Occipital lobe (tissue), 2 donors: ENCODE data around the gene REC8. TPM values are rescaled to one million over a fixed set of nuclear protein-coding genes. Genes with fewer than 3 reads are reported as not detected.
"Not testable (repeated sequence)": the region's sequence is repeated elsewhere in the genome, so short reads cannot be mapped to it uniquely, and the experiment has no call there.

Experiments
- DNase-seq: peaks from one replicate; lab custom pipeline; 2025; lab: John Stamatoyannopoulos, UW
- total RNA-seq: library from RNA; depleted of rRNA; stranded (reverse); fragments of >200 nt; gene quantifications from one replicate; pipeline ENCODE4 v1.2.3, GENCODE V29; 2014

The REC8 gene
- total RNA-seq, 1 donor from 2014 or later: 20.4 TPM

DNA sequence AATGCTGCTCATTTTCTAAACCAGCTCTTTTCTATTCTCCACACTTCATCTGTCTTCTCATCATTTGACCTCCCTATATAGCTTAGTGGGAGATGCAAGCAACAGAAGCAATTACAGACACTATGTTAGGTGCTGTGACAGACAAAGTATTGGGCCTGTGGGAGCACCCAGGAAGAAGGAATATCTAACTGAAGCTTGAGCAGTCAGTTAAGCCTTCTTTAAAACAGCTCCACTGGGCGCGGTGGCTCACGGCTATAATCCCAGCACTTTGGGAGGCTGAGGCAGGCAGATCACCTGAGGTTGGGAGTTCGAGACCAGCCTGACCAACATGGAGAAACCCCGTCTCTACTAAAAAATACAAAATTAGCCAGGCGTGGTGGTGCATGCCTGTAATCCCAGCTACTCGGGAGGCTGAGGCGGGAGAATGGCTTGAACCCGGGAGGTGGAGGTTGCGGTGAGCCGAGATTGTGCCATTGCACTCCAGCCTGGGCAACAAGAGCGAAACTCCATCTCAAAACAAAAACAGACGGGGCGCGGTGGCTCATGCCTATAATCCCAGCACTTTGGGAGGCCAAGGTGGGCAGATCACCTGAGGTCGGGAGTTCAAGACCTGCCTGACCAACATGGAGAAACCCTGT is 31.5 kb downstream of the REC8 start:
- not testable (repeated sequence) for DNase-seq

DNA sequence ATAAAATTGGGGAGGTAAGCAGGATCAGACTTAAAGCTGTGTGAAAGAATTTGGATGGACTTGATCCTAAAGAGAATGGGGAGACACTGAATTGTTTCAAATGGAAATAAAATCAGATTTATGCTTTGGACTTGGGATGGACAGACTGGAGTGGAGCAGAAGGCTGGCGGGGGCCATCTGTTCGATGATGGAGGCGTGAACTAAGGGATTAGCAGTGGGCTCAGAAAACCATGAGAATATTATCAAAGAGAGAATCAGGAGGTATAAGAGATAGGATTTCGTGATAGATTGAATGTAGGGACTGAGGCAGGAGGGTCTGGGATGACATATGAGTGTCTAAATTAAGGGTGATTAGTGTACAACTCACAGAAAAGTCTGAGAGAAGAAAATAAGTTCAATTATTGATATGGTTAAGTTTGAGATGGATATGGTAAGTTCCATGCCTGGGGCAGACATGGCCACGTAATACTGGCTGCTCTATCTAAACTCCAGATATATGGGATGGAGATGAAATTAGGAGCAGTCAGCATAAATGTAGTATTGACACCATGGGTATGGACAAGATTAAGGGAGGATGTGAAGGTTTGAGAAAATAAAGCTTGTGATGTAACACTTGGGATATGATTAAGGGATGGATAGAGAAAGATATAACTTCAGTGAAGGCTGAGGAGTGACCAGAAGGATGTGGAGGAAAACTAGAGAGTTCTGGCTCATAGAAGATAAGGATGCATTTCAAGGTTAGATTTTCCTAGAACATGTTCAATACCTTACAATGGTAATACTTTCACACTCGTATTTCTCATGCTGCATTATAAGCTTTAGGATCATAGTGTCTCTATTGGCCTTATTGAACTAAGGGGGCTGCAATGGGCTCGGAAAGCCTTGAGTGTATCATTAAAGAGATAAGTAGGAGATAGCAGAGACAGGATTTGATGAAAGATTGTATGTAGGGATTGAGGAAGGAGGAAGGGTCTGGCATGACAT is 32.6 kb downstream of the REC8 start:
- no peak for DNase-seq

DNA sequence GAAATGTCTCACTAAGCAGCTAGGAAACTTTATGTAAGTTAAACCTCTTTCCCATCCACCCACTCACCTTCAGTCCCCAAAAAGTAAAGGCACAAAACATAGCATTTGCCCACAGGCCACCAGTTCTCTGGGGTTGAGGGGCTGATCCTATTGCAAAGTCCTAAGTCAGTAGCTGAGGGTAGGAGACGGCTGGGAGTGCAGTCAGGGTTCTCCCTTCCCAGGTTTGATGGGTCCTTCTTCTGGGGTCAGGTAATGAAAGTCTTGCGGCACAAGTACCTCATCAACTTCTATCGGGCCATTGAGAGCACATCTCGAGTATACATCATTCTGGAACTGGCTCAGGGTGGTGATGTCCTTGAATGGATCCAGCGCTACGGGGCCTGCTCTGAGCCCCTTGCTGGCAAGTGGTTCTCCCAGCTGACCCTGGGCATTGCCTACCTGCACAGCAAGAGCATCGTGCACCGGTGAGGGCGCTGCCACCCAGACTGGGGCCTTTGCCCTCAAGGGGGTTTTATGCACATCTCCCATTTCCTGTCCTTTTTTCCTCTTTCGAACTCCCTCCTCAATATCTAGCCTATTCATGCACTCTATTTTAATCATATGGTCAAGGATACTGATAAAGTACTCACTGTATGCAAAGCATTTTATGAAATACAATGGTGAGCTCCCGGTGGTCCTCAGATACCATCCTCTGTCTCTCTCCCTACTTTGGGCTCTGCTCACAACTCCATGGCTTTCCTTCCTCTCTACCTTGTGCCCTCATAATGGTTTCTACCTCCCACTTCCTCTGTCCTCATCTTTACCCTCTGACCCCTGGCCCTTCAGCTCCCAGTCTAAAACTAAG is 34.6 kb downstream of the REC8 start:
- no peak for DNase-seq

DNA sequence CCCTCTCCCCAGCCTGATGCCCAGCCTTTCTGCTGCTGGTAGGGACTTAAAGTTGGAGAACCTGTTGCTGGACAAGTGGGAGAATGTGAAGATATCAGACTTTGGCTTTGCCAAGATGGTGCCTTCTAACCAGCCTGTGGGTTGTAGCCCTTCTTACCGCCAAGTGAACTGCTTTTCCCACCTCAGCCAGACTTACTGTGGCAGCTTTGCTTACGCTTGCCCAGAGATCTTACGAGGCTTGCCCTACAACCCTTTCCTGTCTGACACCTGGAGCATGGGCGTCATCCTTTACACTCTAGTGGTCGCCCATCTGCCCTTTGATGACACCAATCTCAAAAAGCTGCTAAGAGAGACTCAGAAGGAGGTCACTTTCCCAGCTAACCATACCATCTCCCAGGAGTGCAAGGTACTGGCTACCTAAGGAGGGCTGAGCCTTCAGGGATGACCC is 35.2 kb downstream of the REC8 start:
- no peak for DNase-seq

DNA sequence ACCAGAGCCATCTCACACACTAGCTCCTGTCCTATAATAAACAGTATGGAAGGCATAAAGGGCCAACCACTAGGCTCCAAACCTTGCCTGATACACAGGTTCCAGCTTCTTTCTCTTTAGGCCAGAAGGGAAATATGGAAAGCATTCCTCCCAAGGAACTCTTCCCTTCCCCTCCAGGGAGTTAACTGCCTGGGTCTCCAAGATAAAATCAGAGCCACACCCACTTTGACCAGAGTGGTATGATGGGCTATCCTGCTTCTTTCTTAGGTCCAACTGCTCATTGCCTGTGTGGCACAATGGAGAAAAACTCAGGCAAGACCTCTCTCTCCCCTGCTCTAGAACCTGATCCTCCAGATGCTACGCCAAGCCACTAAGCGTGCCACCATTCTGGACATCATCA is 35.7 kb downstream of the REC8 start:
- no peak for DNase-seq

DNA sequence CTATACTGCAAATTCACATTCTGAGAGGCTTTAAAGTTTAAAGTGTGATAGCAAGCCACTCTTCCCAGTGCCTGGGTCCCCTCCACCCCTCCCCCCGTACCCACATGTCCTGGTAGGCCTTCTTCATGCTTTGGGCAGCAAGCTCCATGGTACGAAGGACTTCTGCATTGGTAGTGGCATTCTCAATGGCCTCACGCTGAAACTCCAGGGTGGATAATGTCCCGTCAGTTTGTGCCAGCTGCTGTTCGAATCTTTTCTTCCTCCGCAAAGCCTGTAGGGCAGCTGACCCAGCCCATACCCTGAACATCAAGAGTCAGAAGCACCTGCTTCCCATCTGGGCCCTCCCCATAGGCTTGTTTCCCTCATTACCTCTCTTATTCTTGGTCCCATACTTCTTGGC is 39.4 kb downstream of the REC8 start:
- DNase-seq: no peak

DNA sequence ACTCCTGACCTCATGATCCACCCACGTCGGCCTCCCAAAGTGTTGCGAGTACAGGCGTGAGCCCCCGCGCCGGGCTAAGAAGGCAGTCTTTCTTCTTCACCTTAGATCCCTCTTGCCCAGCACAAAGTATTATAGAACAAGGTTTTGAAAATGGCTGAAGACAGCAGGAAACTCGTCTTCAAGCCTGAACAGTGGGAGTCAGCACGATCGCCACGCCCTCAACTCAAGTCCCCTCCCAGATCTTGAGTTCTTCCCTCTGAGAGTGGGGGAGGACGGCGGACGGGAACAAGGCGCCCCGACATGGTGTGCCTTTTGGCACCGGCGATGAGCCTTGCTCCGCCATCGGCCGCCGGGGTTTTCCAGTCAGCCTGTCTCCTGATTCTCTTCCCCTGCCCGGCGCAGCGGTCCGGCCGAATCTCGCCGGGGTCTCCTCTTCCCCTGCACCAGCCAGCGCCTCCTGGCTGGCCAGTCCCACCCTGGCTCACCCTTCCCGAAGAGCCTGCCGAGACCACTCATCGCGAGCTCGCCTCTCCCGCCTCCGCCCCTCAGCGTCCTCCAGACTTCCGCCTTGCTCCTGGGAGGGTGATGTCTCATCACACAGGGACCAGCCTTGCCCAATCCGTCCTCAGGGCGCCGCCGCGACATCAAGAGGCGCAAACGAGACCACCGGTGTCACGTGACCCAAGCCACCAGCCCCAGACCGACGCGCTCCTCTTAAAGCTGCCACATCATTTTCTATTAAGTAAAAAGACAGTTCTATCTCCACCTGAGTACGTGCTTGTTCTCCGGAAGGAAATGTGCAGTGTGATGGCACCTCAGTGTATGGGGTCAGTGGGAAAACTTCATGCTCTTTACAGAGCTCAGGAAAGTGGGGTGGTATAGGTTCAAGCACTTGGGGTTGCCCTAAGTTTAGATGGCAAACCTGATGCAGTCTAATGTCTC is 41.3 kb downstream of the REC8 start, which contains the start of gene CHMP4A:
Gene CHMP4A, minus strand, starts transcription at position 565 of the 942 bp plus-strand sequence. Its CDS starts 49 bp downstream, at position 516.
- peak; percentile 89 for DNase-seq

DNA sequence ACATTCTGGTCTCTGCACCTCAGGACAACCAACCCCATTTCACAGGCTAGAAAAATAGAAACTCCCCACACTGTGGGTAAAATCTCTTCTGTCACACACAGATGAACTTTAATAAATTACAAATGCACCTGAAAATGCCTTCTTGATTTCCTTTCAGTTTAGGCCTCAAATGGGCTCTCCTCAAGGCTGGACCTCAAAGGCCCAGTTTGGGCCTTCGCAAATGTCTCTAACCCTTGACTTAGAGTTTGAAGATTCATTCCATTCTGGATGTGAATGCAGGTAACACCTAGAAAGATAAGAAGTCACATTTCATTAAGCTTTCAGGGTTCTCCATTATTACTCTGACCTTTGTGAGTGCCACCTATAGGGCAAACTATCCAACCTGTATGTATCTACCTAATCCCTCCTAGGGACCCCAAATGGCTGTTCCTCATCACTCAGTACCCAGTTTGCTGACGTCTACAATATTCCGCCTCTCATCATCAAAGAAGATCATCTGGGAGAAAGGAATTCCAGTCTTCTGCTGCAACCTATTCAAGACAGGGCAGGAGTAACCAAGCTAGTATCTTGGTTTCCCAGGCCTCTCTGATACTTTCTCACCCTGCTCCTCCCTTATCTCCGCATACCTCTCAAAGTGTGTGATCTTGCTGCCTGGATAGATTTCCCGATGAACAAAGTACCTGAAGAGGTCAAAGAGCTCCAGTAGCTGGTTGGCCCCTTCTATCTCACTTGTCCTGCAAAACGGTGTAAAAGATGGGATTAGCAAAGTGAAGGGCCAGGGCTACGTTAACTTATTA is 42.2 kb downstream of the REC8 start:
- DNase-seq: no peak

DNA sequence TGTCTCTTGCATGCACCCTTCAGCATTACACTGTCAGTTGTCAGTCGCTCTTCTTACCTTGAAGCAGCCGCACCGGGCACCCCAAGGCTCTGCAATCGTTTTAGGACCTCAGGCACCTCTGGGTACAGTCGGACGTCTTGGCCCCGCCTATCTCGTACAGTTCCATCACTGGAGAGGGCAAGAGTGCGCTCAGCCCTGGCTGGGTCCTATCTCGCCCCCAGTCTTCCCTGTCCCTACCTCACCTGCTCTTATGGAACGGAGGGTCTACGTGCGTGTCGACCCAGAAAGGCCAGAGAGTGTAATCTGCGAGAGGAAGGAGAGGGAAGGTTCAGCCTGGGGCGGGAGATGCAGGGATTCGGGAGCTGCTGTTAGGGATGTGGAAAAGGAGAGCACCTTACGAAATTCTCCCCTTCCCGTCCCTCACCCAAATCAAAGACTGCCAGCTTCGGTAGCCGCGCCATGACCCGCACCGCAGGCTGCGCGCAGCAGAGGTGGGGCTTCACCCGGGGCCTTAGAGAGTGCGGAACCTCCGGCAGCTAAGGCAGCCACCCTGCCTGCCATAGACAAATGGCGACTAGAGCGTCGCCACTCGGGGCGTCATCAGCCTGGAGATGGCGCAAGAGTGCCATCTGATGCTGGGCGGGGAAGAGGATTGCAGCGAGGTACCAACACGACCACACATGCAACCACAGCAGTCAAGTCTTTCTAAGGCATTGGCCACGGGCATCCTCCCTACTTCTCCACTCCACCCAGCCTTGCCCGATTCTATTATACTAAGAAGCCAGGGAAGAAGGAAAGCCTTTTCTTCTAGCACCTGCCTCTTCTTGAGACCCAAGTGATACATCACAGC is 43.8 kb downstream of the REC8 start, which contains the start of gene MDP1:
Gene MDP1, minus strand, starts transcription at position 572 of the 850 bp plus-strand sequence. Its CDS starts 111 bp downstream, at position 461.
- DNase-seq: peak; percentile 81

DNA sequence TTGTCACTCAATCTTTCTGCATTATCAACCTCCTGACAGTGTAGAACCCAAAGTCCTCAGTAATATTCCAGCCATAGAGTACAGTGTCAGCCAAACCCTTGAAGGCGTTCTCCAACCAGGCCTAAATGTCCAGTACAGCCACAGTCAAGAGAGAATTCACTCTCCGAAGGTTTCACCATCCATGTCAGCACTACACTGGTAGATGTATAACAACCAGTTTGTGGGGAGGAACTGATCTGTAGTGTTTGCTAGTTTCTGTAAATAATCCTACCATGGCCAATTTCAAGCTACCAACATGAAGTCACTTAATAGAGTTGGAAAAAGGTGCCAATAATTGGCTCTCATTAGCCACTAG is 44.4 kb downstream of the REC8 start:
- no peak for DNase-seq

DNA sequence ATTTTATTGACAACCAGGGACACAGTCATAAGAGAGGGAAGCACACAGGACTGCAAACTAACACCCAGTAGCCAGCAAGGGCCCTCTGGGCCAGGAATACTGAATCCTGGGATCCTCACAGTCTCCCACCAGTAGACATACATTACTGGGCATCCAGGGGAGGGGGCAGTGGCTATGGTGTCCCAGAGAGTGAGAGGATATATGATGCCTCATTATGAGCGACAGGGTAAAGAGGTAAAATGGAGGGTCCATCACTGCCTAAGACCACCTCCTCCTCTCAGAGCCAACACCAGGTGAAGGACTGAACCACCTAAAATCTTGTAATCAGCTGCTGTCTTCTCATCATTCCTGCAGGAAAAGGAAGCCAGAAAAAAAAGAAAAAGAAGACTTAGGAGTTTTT is 45.0 kb downstream of the REC8 start:
- not testable (repeated sequence) for DNase-seq

DNA sequence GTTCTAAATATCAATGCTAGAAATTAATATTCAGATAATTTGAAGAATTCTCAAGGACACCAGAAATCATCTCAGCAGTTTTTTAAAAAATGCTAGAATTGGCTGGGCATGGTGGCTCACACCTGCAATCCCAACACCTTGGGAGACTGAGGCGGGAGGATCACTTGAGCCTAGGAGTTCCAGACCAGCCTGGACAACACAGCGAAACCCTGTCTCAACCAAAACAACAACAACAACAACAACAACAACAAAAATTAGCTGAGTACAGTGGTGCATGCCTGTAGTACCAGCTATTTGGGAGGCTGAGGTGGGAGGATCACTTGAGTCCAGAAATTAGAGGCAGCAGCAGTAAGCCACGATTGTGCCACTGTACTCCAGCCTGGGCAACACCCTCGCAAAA is 47.2 kb downstream of the REC8 start:
- DNase-seq: no peak

DNA sequence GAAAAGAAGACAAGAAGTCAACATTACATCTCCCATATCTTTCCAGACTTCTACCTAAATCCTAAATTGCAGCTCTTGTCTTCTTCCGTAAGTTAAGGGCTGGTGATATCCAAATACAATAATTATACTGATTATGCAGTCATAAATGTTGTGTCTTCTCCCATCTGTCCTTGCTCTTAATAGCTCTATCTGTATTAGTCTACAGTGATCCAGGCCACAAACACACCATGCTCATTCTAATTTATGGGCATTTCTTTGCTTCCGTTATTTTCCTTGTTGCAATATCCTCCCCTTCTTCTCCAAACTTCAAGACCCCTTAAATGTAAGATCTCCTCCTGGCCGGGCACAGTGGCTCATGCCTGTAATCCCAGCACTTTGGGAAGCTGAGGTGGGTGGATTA is 47.6 kb downstream of the REC8 start:
- DNase-seq: no peak

DNA sequence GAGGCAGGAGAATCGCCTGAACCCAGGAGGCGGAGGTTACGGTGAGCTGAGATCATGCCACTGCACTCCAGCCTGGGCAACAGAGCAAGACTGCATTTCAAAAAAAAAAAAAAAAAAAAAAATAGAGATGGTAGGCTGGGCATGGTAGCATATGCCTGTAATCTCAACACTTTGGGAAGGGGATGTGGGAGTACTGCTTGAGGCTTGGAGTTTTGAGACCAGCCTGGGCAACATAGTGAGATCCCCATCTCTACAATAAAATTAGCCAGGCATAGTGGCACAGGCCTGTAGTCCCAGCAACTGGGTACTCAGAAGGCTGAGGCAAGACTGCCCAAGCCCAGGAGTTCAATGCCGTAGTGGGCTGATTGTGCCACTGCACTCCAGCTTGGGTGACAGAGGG is 51.1 kb downstream of the REC8 start:
- not testable (repeated sequence) for DNase-seq

DNA sequence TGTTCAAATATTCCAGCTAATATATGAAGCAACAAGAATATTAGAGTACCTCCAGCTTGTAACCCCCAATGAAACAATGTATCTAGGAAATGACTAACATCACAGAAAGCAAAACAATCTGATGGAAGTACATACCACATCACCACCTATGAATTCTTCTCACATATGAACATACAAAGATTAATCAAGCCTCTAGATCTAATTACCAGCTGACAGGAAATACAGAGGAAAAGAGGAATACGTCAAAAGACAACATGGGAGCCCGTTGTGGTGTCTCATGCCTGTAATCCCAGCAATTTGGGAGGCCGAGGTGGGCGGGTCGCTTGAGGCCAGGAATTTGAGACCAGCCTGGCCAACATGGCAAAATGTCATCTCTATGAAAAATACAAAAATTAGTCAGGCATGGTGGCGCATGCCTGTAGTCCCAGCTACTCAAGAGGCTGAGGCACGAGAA is 52.8 kb downstream of the REC8 start:
- no peak for DNase-seq

DNA sequence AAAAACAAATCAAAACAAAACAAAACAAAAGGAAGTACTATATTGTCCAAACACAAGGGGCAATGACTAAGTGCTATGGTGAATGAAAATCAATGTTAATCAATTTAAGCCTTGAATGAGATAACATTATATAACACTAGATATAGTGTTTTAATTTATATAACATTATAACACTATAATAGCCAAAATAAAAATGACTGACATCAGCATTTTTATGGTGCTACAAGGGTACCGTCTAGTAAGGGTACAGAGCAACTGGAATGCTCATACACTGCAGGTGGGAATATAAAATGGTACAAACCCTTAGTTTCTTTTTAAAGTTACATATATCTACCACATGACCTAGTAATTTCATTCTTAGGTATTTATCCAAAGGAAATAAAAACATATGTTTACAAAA is 54.6 kb downstream of the REC8 start:
- DNase-seq: no peak

DNA sequence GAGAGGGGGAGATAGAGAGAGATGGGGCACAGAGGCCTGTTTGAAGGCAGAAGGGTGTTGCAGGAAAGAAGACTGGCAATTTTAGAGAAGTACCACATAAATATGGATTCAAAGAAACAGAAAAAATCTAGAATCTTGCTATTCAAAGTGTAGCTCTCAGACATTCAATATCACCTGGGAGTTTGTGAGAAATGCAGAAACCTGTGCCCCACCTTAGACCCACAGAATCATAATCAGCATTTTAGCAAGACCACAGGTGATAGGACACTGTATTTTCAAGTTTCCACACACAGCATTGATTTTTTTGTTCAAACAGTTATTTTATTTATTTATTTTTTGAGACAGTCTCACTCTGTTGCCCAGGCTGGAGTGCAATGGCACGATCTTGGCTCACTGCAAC is 57.0 kb downstream of the REC8 start:
- no peak for DNase-seq
